ENCODE results near the gene NPR3.

Gene NPR3

GRCh38 chr5:32753765-32754164, 42.6 kb downstream of the NPR3 start:
- DNase-seq (ENCODE audit: low read depth) = no peak
- no peak for TF ChIP-seq CTCF (conservative IDR thresholded peaks at IDR 0.05; ENCODE audit: low read depth, low read length)
- no peak overlapping the region for H3K4me3 ChIP-seq (ENCODE audit: low read length)

DNA sequence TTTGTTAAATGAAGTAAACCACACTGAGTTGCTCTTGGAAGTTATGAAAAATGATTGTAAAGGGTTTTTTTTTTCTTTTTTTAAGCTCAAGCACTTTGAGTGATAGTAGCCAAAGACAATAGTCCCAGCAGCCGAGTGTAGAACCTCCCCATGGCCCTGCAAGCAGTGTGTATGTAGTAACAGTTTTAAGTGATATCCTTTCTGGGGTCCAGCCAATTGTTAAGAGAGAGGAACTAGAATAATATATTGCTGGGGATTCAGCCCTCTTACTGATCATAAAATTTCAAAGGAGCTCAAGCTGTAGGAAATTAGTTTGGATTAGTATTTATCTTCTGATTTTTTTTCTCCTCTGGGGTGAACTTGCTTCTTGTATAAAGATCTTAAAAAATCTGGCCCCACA, 43.2 kb downstream of the NPR3 start:
- no peak for DNase-seq (ENCODE audit: low read depth)
- H3K4me3 ChIP-seq (ENCODE audit: low read length) = no peak overlapping the region
- no peak for TF ChIP-seq CTCF (conservative IDR thresholded peaks at IDR 0.05; ENCODE audit: low read depth, low read length)

DNA sequence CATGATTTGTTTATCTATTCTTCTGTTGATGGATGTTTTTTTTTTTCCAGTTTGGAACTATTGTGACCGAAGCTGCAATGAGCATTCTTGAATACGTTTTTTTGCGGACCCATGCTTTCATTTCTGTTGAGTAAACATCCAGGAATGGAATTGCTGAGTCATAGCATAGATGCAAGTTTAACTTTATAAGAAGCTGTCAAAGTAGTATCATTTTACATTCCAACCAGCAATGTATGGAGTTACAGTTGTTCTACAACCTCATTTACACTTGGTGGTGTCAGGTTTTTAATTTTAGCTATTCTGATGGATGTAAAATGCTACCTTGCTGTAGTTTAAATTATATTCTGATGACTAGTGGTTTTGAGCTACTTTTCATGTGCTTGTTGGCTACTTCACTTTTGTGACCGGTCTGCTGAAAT, 49.0 kb downstream of the NPR3 start:
- TF ChIP-seq CTCF (conservative IDR thresholded peaks at IDR 0.05; ENCODE audit: low read depth, low read length) = no peak
- peak; percentile 9 for DNase-seq (ENCODE audit: low read depth)
- no peak overlapping the region for H3K4me3 ChIP-seq (ENCODE audit: low read length)

GRCh38 chr5:32765266-32765665, 54.1 kb downstream of the NPR3 start:
- TF ChIP-seq CTCF (conservative IDR thresholded peaks at IDR 0.05; ENCODE audit: low read depth, low read length) = no peak
- no peak overlapping the region for H3K4me3 ChIP-seq (ENCODE audit: low read length)
- no peak for DNase-seq (ENCODE audit: low read depth)

- TF ChIP-seq CTCF (conservative IDR thresholded peaks at IDR 0.05; ENCODE audit: low read depth, low read length) = no peak
- no peak overlapping the region for H3K4me3 ChIP-seq (ENCODE audit: low read length)
- DNase-seq (ENCODE audit: low read depth) = no peak
These were observed 56.9 kb downstream of the NPR3 start for GRCh38 chr5:32767948-32768467.

- TF ChIP-seq CTCF (conservative IDR thresholded peaks at IDR 0.05; ENCODE audit: low read depth, low read length) = no peak
These were observed 58.6 kb downstream of the NPR3 start for GRCh38 chr5:32769711-32770110.

DNA sequence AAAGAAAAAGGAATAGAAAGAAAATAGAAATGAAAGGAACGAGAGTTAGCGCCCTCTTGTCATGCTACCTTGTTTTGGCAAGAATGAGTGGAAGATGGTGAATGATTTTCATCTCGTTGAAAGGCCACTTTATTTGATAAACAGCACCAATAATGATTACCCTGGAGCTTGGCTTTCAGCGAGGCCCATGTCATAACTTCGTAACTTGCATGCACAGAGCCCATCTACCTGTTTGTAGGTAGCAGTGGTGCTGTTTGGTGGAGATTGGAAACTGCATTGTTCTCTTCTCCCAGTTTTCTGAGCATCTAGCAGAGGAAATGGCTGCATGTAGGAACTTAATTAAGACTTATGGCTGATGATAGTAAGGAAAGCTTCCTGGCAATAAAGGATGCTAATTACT, 59.3 kb downstream of the NPR3 start:
- DNase-seq (ENCODE audit: low read depth) = no peak
- H3K4me3 ChIP-seq (ENCODE audit: low read length) = no peak overlapping the region
- TF ChIP-seq CTCF (conservative IDR thresholded peaks at IDR 0.05; ENCODE audit: low read depth, low read length) = no peak

More at GRCh38 chr5:32769711-32770110, 58.6 kb downstream of the NPR3 start:
- H3K4me3 ChIP-seq (ENCODE audit: low read length) = no peak overlapping the region
- DNase-seq (ENCODE audit: low read depth) = no peak
